Gastrocnemius medialis (tissue), 4 donors: ENCODE results near the gene MEPCE.

ENCODE experiments used
- CTCF ChIP-seq, 5 experiments: fragments of 450-650 bp in 3 of 5; fragments of 200-600 bp in 2 of 5; sonication (generic) in 2 of 5; IDR thresholded peaks in 4 of 5; conservative IDR thresholded peaks in 1 of 5; 1 replicate in 4 of 5; 2 replicates in 1 of 5; pipeline ENCODE4 v1.5.1; 2016 to 2019; ENCODE audit warnings: antibody characterized with exemption in 5 of 5, mild to moderate bottlenecking in 3 of 5, moderate library complexity in 3 of 5
- POLR2A ChIP-seq, 2 donors: fragments of 450-650 bp; IDR thresholded peaks; one replicate each; pipeline ENCODE4 v1.6.1; 2017; ENCODE audit warnings: antibody characterized with exemption in 2 of 2, mild to moderate bottlenecking in 2 of 2, moderate library complexity in 2 of 2

GRCh38 chr7:100432053-100432452 is 2.4 kb downstream of the MEPCE start:
- TF ChIP-seq CTCF (IDR thresholded peaks at IDR 0.05 in 4 of 5, conservative IDR thresholded peaks at IDR 0.05 in 1 of 5) (no peak), POLR2A (IDR thresholded peaks at IDR 0.05) (no peak)
